K562 (cell line): ENCODE results near the gene TMEM88. TPM values are rescaled to one million over a fixed set of nuclear protein-coding genes. Genes with fewer than 3 reads are reported as not detected.

Experiments used
- BRF1 ChIP-seq: IDR thresholded peaks from 3 replicates; pipeline ENCODE4 v1.6.1; 2011; ENCODE audit warnings: borderline replicate concordance, mild to moderate bottlenecking; ENCODE audit not compliant: insufficient read length; ENCODE audit errors: extremely low read depth
- CBFA2T3 ChIP-seq: fragments of 450-650 bp; IDR thresholded peaks from 2 replicates; pipeline ENCODE4 v1.6.1; 2017
- CEBPZ ChIP-seq: fragments of 150-350 bp; IDR thresholded peaks from 2 replicates; pipeline ENCODE4 v1.6.1; 2014; ENCODE audit warnings: low read depth, mild to moderate bottlenecking, low read length, borderline replicate concordance
- CSDE1 ChIP-seq, 2 experiments: fragments of 450-650 bp; IDR thresholded peaks; 2 replicates each; pipeline ENCODE4 v1.6.1; 2016; ENCODE audit warnings: mild to moderate bottlenecking in 1 of 2
- ELK3 ChIP-seq: fragments of 450-650 bp; formaldehyde crosslinking; IDR thresholded peaks from 2 replicates; pipeline ENCODE4 v1.4.0; 2020; ENCODE audit warnings: mild to moderate bottlenecking
- HNRNPLL ChIP-seq: fragments of 200-400 bp; formaldehyde crosslinking; IDR thresholded peaks from 2 replicates; pipeline ENCODE4 v1.6.1; 2017; ENCODE audit warnings: low read length, low read depth, mild to moderate bottlenecking; ENCODE audit not compliant: poor library complexity, severe bottlenecking
- MAZ ChIP-seq, 2 experiments: fragments of 450-650 bp in 1 of 2; sonication (generic) in 1 of 2; formaldehyde crosslinking; IDR thresholded peaks in 1 of 2; conservative IDR thresholded peaks in 1 of 2; 2 replicates each; pipeline versions ENCODE4 v1.4.0 to v1.5.0; 2020; ENCODE audit warnings: mild to moderate bottlenecking in 1 of 2, missing genetic modification reagents in 1 of 2
- MYBL2 ChIP-seq, 2 experiments: fragments of 450-650 bp in 1 of 2; sonication (generic) in 1 of 2; formaldehyde crosslinking in 1 of 2; IDR thresholded peaks; 2 replicates each; pipeline versions ENCODE4 v1.6.1 to v1.8.1; 2017 to 2022; ENCODE audit warnings: borderline replicate concordance in 1 of 2, inconsistent platforms in 1 of 2, low read depth in 1 of 2, mild to moderate bottlenecking in 1 of 2, missing genetic modification reagents in 1 of 2, moderate library complexity in 1 of 2
- PHF21A ChIP-seq: fragments of 450-650 bp; IDR thresholded peaks from 2 replicates; pipeline ENCODE4 v1.6.1; 2017; ENCODE audit warnings: low read depth, borderline replicate concordance
- PPARD ChIP-seq: fragments of 250-450 bp; sonication (Bioruptor Pico); IDR thresholded peaks from 2 replicates; pipeline ENCODE4 v1.8.0; 2022; ENCODE audit warnings: inconsistent platforms, mild to moderate bottlenecking, moderate library complexity
- PYGO2 ChIP-seq: fragments of 450-650 bp; IDR thresholded peaks from 2 replicates; pipeline ENCODE4 v1.6.1; 2016; ENCODE audit warnings: mild to moderate bottlenecking, missing genetic modification characterization, moderate library complexity, missing compliant biosample characterization
- YBX1 ChIP-seq: fragments of 450-650 bp; IDR thresholded peaks from 2 replicates; pipeline ENCODE4 v1.7.1; 2016; ENCODE audit warnings: mild to moderate bottlenecking
- ZKSCAN3 ChIP-seq: fragments of 250-450 bp; sonication (Bioruptor Pico); IDR thresholded peaks from 2 replicates; pipeline ENCODE4 v1.4.0; 2020
- ZNF274 ChIP-seq: IDR thresholded peaks from 2 replicates; pipeline ENCODE4 v1.6.1; 2011; ENCODE audit warnings: low read depth, mild to moderate bottlenecking, low read length, moderate library complexity, borderline replicate concordance
- ZNF511 ChIP-seq: sonication (generic); formaldehyde crosslinking; IDR thresholded peaks from 2 replicates; pipeline ENCODE4 v1.8.0; 2022; ENCODE audit warnings: mild to moderate bottlenecking, missing genetic modification reagents
- polyA plus RNA-seq, 8 experiments: library from polyadenylated mRNA; depleted of rRNA in 4 of 8; stranded (reverse) in 5 of 8; unstranded in 3 of 8; fragments of >200 nt; fragmentation: Nextera tagmentation in 2 of 8; fragmentation: Illumina TruSeq in 1 of 8; extraction: Ambion mirVana in 2 of 8; extraction: Trizol in 1 of 8; gene quantifications; 2 replicates each; pipeline versions ENCODE4 v1.2.1 to v1.2.3, GENCODE V29; 2011 to 2014; ENCODE audit warnings: inconsistent platforms in 1 of 8, missing spikeins in 1 of 8
- total RNA-seq, 7 experiments: library from RNA; depleted of rRNA in 6 of 7; stranded (reverse); fragments of >200 nt in 6 of 7; fragmentation: Illumina TruSeq in 2 of 7; extraction: Trizol in 2 of 7; gene quantifications; 2 replicates each; pipeline versions ENCODE4 v1.2.1 to v1.2.3, GENCODE V29; 2011 to 2021; ENCODE audit warnings: low replicate concordance in 1 of 7
- TF ChIP-seq, protein P1 (sequence below): sonication (generic); formaldehyde crosslinking; IDR thresholded peaks from 2 replicates; pipeline ENCODE4 v1.8.0; 2023; ENCODE audit warnings: missing genetic modification reagents, mild to moderate bottlenecking, borderline replicate concordance

The TMEM88 gene
- total and polyA plus RNA-seq, 9 of the 15 experiments (the other 6 are each of a cell fraction or from before 2014, with no cell fraction given), result 0.10 to 1.4 (median 0.36) TPM; not detected in 3

DNA sequence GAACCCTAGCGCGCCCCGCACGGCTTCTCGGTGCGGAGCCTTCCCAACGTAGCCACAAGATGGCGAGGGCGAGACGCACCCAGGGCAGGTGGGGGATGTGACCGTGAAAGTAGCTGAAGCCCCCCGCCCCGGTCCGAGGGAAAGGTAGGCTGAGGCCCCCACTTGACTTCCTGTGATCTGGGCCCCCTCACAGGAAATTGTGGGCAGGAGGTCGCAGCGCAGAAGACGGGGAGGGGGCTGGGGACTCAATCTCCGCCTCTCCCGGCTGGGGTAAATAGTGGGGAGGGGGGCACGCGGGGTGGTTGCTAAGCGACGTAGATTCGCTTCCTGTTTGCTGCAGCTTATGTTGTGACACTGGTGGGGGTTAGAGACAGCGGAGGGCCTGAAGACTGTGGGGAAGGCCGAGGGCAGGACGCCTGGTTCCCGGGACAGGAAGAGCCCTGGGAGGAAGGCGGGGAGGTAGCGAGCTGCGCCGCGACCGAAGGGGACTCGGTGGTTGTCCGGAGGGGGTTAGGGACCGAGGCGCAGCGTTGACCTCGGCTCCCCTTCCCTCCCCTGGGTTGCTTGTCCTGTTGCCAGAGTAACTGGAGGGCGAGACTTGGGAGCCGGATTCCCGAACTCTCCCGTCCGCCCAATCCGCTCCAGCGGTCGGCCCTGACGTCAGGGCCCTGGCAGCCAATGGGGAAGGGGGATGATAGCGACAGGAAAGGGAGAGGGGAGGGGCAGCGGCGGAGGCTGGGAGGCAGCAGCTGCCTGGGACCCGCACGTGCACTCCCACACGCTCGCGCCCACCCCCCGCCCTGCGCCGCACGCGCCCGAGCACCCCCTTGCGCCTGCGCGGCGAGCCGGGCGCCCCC is 19.7 kb upstream of the TMEM88 start (continued):
- TF ChIP-seq, protein P1, sequence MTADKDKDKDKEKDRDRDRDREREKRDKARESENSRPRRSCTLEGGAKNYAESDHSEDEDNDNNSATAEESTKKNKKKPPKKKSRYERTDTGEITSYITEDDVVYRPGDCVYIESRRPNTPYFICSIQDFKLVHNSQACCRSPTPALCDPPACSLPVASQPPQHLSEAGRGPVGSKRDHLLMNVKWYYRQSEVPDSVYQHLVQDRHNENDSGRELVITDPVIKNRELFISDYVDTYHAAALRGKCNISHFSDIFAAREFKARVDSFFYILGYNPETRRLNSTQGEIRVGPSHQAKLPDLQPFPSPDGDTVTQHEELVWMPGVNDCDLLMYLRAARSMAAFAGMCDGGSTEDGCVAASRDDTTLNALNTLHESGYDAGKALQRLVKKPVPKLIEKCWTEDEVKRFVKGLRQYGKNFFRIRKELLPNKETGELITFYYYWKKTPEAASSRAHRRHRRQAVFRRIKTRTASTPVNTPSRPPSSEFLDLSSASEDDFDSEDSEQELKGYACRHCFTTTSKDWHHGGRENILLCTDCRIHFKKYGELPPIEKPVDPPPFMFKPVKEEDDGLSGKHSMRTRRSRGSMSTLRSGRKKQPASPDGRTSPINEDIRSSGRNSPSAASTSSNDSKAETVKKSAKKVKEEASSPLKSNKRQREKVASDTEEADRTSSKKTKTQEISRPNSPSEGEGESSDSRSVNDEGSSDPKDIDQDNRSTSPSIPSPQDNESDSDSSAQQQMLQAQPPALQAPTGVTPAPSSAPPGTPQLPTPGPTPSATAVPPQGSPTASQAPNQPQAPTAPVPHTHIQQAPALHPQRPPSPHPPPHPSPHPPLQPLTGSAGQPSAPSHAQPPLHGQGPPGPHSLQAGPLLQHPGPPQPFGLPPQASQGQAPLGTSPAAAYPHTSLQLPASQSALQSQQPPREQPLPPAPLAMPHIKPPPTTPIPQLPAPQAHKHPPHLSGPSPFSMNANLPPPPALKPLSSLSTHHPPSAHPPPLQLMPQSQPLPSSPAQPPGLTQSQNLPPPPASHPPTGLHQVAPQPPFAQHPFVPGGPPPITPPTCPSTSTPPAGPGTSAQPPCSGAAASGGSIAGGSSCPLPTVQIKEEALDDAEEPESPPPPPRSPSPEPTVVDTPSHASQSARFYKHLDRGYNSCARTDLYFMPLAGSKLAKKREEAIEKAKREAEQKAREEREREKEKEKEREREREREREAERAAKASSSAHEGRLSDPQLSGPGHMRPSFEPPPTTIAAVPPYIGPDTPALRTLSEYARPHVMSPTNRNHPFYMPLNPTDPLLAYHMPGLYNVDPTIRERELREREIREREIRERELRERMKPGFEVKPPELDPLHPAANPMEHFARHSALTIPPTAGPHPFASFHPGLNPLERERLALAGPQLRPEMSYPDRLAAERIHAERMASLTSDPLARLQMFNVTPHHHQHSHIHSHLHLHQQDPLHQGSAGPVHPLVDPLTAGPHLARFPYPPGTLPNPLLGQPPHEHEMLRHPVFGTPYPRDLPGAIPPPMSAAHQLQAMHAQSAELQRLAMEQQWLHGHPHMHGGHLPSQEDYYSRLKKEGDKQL (CRISPR knock-in tag), result 0 out of 2 replicates have a peak, but pooled peaks have one; percentile 32
- TF ChIP-seq YBX1 (no peak), BRF1 (no peak), MAZ (CRISPR knock-in tag; conservative IDR thresholded peaks at IDR 0.05 in 1 of 2, IDR thresholded peaks at IDR 0.05 in 1 of 2) (peak; percentile 55 to 86), ZNF274 (no peak), CBFA2T3 (no peak), CSDE1 (IDR thresholded peaks at IDR 0.05) (peak in 1 of 2 experiments; percentile 23; a peak in 1 of 4 replicates), ZNF511 (CRISPR knock-in tag) (no peak), ZKSCAN3 (no peak), HNRNPLL (no peak), ELK3 (no peak), CEBPZ (no peak), PHF21A (no peak), PYGO2 (tag) (no peak), PPARD (CRISPR knock-in tag) (no peak), MYBL2 (IDR thresholded peaks at IDR 0.05; ENCODE audit: low read depth) (no peak), MYBL2 (CRISPR knock-in tag; IDR thresholded peaks at IDR 0.05; ENCODE audit: borderline replicate concordance) (no peak)
